Measurements from ENCODE around the gene ZSWIM6. TPM values are rescaled to one million over a fixed set of nuclear protein-coding genes. Genes with fewer than 3 reads are reported as not detected.

Gene ZSWIM6
- total and polyA plus RNA-seq, 2 experiments from 2014 or later: 3.9 to 6.0 TPM

GRCh38 chr5:61398440-61398839 lies 66.4 kb downstream of the ZSWIM6 start:
- no peak for DNase-seq (ENCODE audit: low spot score)
- Mint-ChIP-seq H3K4me3 (no peak overlapping the region), H3K36me3 (ENCODE audit: low read depth) (peaks cover 16% of the 10 kb centered on the region), H3K27me3 (ENCODE audit: insufficient read depth, low read depth, poor library complexity) (no peaks in the 10 kb centered on the region), H3K4me1 (peaks cover 31% of the 10 kb centered on the region), H3K27ac (no peak overlapping the region), H3K9me3 (peaks cover 6% of the 10 kb centered on the region; the same call in 2 of the 3 replicates)
- Histone ChIP-seq H3K27me3 (ENCODE audit: insufficient read depth) (no peaks in the 10 kb centered on the region), H3K9me2 (ENCODE audit: insufficient read depth) (no peaks in the 10 kb centered on the region), H3K4me3 (no peak overlapping the region), H3F3A (replicated peaks; ENCODE audit: low read depth) (no peaks in the 10 kb centered on the region), H2AFZ (no peak overlapping the region), H3K36me3 (ENCODE audit: insufficient read depth) (no peaks in the 10 kb centered on the region), H3K27ac (ENCODE audit: low read depth) (no peak overlapping the region), H3K4me1 (ENCODE audit: insufficient read depth) (peaks cover 6% of the 10 kb centered on the region; the same call in 1 of the 2 replicates), H4K20me1 (replicated peaks; ENCODE audit: insufficient read depth) (no peaks in the 10 kb centered on the region), H3K79me2 (replicated peaks; ENCODE audit: insufficient read depth) (peaks cover 27% of the 10 kb centered on the region), H3K4me2 (no peak overlapping the region)
- TF ChIP-seq CTCF (conservative IDR thresholded peaks at IDR 0.05; ENCODE audit: low read depth in 2 of 2) (no peak), ZNF114 (CRISPR knock-in tag; IDR thresholded peaks at IDR 0.05) (no peak), EZH2phosphoT487 (IDR thresholded peaks at IDR 0.05; ENCODE audit: unreplicated experiment) (no peak), REST (IDR thresholded peaks at IDR 0.05; ENCODE audit: unreplicated experiment) (no peak), CREB1 (CRISPR knock-in tag; IDR thresholded peaks at IDR 0.05; ENCODE audit: low read depth) (no peak), NANOG (IDR thresholded peaks at IDR 0.05; ENCODE audit: borderline replicate concordance) (no peak), POLR2AphosphoS5 (IDR thresholded peaks at IDR 0.05; ENCODE audit: low read depth) (no peak), STAT1 (IDR thresholded peaks at IDR 0.05; ENCODE audit: unreplicated experiment) (no peak), EZH2 (IDR thresholded peaks at IDR 0.05; ENCODE audit: low read depth, unreplicated experiment) (no peak), ZNF331 (CRISPR knock-in tag; IDR thresholded peaks at IDR 0.05; ENCODE audit: low read depth) (no peak), ZNF462 (CRISPR knock-in tag; IDR thresholded peaks at IDR 0.05) (no peak), JUNB (IDR thresholded peaks at IDR 0.05; ENCODE audit: unreplicated experiment) (no peak), ETS1 (IDR thresholded peaks at IDR 0.05) (no peak)
- no peak for ATAC-seq

All from GM23338 (cell line).